Large intestine (tissue), 3 donors: ENCODE data around the gene CFHR5. TPM values are rescaled to one million over a fixed set of nuclear protein-coding genes. Genes with fewer than 3 reads are reported as not detected.

Experiments used
- DNase-seq, 2 donors: peaks; one replicate each; pipeline versions ENCODE4 v3.0.0 to v3.0.0-alpha.2; 2013
- H3K27ac ChIP-seq: one replicate; pipeline ENCODE4 v1.5.1; 2013; ENCODE audit warnings: low read length
- H3K27me3 ChIP-seq: 2 replicates; pipeline ENCODE4 v1.6.1; 2013; ENCODE audit warnings: low read length; ENCODE audit not compliant: control insufficient read depth, insufficient read depth
- H3K36me3 ChIP-seq: 2 replicates; pipeline ENCODE4 v1.6.1; 2013; ENCODE audit warnings: low read length; ENCODE audit not compliant: control insufficient read depth, insufficient read depth
- H3K4me1 ChIP-seq: one replicate; pipeline ENCODE4 v1.6.1; 2013; ENCODE audit warnings: low read length; ENCODE audit not compliant: control insufficient read depth, insufficient read depth
- H3K4me3 ChIP-seq: one replicate; pipeline ENCODE4 v1.5.1; 2013; ENCODE audit warnings: low read length
- H3K9me3 ChIP-seq: one replicate; pipeline ENCODE4 v1.6.1; 2013; ENCODE audit warnings: mild to moderate bottlenecking, low read depth, low read length, moderate library complexity; ENCODE audit not compliant: control insufficient read depth
- polyA plus RNA-seq: library from polyadenylated mRNA; unstranded; fragments of 120-200 nt; gene quantifications from one replicate; pipeline ENCODE4 v1.2.1, GENCODE V29; 2013

CFHR5 gene
- polyA plus RNA-seq, 1 donor = not detected

GRCh38 chr1:197049100-197049499 lies 71.7 kb downstream of the CFHR5 start:
- Histone ChIP-seq H3K27ac (no peak overlapping the region), H3K4me1 (no peaks in the 10 kb centered on the region), H3K36me3 (no peaks in the 10 kb centered on the region), H3K4me3 (no peak overlapping the region), H3K27me3 (no peaks in the 10 kb centered on the region), H3K9me3 (no peaks in the 10 kb centered on the region)
- no peak for DNase-seq

Other genes starting within 250 kb of the CFHR5 start
- 0.04 TPM for gene CFHR3, start 202.7 kb upstream of the CFHR5 start, polyA plus RNA-seq
- gene CFHR1, start 157.8 kb upstream of the CFHR5 start, polyA plus RNA-seq = 0.16 TPM
- gene CFHR4, start 89.5 kb upstream of the CFHR5 start, polyA plus RNA-seq = not detected
- gene CFHR2, start 33.8 kb upstream of the CFHR5 start, polyA plus RNA-seq = not detected
- gene F13B, start 89.7 kb downstream of the CFHR5 start, polyA plus RNA-seq = 28.9 TPM
- gene ASPM, start 169.1 kb downstream of the CFHR5 start, polyA plus RNA-seq = 10.0 TPM
- gene ZBTB41, start 223.7 kb downstream of the CFHR5 start, polyA plus RNA-seq = 16.3 TPM